HEK293 (cell line): ENCODE measurements around the gene LMTK3.

Experiments used
- ZNF501 ChIP-seq: fragments of 450-650 bp; formaldehyde crosslinking; IDR thresholded peaks from 2 replicates; pipeline ENCODE4 v1.5.1; 2016; ENCODE audit warnings: missing biosample characterization, missing genetic modification characterization
- TF ChIP-seq, protein P1 (sequence below): fragments of 450-650 bp; formaldehyde crosslinking; IDR thresholded peaks from 2 replicates; pipeline ENCODE4; 2016; ENCODE audit warnings: missing biosample characterization, missing genetic modification characterization

- no peak for TF ChIP-seq ZNF501 (tag by site-specific recombination)
- TF ChIP-seq, protein P1, sequence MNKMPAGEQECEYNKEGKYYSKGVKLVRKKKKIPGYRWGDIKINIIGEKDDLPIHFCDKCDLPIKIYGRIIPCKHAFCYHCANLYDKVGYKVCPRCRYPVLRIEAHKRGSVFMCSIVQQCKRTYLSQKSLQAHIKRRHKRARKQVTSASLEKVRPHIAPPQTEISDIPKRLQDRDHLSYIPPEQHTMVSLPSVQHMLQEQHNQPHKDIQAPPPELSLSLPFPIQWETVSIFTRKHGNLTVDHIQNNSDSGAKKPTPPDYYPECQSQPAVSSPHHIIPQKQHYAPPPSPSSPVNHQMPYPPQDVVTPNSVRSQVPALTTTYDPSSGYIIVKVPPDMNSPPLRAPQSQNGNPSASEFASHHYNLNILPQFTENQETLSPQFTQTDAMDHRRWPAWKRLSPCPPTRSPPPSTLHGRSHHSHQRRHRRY (tag by site-specific recombination): no peak
Observed at GRCh38 chr19:48495396-48495795, 16.2 kb downstream of the LMTK3 start.
